Activated T-cell treated with anti-CD3 and anti-CD28 coated beads for 48 hours (primary cell): ENCODE measurements around the gene IMPDH2.

Experiments used
- DNase-seq: peaks from one replicate; pipeline ENCODE4 v3.0.0-alpha.2; 2020; ENCODE audit warnings: low read depth

The IMPDH2 gene

DNA sequence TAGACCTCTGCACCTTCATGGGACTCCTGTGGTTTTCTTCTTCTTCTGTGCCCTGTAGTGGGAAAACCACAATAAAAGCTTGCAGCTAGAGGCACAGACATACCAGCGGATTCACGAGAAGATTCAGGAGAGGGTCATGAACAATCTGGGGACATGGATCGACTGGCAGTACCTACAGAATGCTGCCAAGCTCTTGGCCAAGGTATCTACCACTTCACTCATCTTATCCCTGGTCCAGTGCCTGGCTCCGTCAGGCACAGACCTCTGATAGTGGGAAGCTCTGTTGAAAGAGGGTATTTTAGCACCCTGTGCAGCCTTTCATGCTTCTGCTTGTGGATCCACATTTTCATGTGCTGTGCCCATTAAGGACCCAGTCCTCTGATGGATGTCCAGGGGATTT is 48.9 kb downstream of the IMPDH2 start:
- no peak for DNase-seq

DNA sequence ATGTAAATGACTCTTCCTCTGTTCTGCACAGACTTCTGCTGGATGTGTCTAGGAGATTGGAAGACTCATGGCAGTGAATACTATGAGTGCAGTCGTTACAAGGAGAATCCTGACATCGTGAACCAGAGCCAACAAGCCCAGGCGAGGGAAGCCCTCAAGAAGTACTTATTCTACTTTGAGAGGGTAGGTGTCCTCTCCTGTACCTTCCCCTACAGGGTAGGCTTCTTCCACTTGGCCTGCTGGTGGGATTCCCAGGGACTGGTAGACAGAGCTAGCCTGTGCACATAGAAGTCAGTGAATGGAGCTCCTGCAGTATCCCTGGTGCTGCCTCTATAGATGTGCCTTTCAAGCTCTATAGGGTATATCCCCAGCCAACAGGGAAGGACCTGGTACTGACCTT is 49.7 kb downstream of the IMPDH2 start:
- DNase-seq, result no peak
